HG03520 (cell line): ENCODE measurements around the gene PAK2.
"Not testable (repeated sequence)": the region's sequence is repeated elsewhere in the genome, so short reads cannot be mapped to it uniquely, and the experiment has no call there.

Experiments used
- ATAC-seq: cut with Tn5 transposase; IDR thresholded peaks from one replicate; pipeline ENCODE4 v1.9.1; 2021; ENCODE audit warnings: mild to moderate bottlenecking, moderate library complexity; ENCODE audit not compliant: unreplicated experiment

PAK2 gene

GRCh38 chr3:196777836-196778235 is 38.2 kb downstream of the PAK2 start:
- ATAC-seq: no peak

DNA sequence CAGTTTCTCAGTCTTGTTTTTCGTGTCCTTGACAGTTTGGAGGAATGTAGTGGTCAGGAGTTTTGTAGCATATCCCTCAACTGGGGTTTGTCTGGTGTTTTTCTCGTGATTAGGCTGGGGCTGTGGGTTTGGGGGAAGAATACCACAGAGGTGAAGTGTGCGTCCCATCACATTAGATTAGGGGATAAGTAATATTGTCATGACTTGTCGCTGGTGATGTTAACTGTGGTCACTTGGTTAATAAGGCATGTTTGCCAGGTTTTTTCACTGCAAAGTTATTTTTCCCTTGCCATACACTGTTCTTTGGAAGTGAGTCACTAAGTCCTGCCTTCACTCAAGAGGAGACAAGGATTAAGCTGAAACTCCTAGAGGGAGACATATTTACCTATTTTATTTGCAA is 39.1 kb downstream of the PAK2 start:
- no peak for ATAC-seq

DNA sequence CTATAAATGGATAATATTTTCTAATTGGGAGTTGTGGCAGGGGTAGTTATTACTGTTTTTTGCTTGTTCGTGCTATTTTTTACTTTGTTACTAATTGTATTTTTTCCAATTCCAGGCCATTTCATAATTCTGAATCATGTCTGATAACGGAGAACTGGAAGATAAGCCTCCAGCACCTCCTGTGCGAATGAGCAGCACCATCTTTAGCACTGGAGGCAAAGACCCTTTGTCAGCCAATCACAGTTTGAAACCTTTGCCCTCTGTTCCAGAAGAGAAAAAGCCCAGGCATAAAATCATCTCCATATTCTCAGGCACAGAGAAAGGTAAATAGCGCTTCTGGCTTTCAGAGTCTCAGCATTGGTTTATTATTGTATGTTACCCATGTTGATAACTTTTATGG is 42.9 kb downstream of the PAK2 start:
- ATAC-seq: no peak

GRCh38 chr3:196788528-196788927 is 48.9 kb downstream of the PAK2 start:
- no peak for ATAC-seq

DNA sequence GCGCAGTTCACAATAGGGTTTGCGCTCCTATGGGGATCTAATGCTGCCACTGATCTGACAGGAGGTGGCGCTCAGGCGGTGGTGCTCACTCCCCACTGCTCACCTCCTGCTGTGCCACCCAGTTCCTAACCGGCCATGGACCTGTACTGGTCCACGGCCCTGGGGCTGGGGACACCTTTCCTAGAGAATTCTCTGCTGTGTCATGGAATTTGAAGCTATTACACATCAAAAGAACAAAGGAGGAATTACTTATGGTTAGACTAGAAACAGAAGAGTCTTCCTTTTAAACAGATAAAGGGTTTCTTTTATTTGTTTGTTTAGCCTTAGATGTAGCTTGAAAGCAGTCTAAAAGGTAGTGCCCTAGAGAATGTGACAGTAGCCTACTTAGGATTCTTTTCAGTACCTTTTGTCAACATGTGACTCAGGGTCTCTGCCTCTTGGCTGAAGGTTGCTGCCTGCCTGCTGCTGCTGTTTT is 50.3 kb downstream of the PAK2 start:
- ATAC-seq: no peak

DNA sequence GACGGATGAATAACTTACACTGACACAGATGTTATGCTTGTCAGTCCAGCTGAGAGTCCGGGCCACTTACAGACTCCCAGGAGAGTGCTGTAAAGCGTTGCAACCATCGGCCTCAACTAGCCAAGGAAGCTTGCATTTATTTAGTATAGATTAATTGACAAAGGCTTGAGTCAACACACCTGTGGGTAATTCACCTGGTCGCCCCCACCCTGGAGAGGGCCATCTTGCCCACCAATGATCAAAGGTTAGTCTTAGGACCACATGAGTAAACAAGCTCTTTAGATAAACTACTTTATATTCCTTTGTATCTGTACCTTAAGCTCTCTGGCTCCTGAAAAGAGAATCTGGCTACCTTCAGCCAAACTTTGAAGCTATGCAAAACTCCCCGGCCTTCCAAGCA is 51.0 kb downstream of the PAK2 start:
- ATAC-seq: no peak

- ATAC-seq: no peak
These were observed 53.1 kb downstream of the PAK2 start for GRCh38 chr3:196792771-196793170.

- no peak for ATAC-seq
These were observed 53.6 kb downstream of the PAK2 start for GRCh38 chr3:196793246-196793645.

DNA sequence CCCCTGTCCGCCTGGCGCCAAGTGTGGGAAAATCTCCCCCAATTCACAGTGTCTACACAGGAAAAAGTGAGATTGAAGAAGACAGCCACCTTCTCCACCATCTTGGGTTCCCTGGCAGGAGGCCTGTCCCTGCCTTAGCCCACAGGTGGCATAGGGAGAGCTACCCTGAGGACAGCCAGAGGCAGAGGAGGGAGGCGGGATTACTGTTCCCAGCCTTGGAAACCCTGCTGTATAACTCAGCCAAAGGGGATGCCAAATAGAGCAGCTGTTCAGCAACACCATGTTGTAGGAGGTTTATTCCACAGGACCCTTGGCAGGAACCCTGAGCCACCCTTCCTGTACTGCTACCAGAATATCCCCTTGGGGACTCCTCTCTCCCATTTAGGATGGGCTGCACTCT is 54.8 kb downstream of the PAK2 start:
- ATAC-seq: no peak

DNA sequence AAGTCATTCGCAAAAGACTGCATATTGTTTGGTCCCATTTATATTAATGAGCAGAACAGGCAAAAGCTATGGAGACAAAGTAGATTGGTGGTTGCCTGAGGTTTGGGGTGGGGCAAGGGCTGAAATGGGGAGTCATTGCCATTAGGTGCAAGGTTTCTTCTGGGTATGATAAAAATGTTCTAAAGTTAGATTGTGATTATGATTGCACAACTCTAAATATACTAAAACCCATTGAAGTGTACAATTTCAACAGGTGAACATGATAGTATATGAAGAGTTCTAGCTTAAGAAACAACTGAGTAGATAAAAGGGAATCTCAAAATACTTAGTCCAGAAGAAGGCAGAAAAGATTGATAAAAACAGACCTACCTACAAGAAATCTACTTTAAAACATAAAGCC is 56.7 kb downstream of the PAK2 start:
- ATAC-seq: no peak

DNA sequence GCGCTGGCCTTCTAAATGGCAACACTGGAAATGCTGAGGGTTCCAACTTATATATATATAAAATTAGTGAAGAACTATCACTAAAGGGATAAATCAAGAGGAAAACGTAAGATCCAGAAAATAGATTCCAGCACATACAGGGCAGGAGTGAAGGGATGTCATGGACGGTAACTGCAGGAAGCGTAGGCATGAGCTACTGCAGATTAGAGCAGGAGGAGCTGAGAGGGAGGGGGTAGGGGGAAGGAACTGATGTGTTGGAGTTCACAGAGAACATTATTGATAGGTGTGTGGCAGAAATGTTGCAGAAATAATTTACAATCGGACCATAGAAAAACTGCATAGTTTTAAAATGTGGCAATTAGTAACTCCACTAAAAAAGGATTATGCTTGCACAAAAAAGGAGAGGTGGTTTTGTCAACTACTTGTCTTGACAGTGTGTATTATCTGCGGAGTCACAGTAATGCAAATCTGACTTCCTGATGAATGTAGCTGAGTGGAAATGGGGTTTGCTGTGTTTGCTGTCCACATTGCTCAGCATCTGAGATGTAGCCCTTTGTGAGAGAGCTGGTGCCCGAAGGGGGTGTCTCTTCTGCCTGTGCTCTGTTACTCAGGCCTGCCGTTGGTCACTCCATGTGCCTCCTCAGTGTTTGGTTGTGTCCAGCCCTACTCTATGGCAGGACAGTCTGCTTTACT is 61.2 kb downstream of the PAK2 start:
- no peak for ATAC-seq

- ATAC-seq: no peak
These were observed 64.3 kb downstream of the PAK2 start for GRCh38 chr3:196803891-196804468.

GRCh38 chr3:196804773-196805172 is 65.1 kb downstream of the PAK2 start:
- ATAC-seq: no peak

DNA sequence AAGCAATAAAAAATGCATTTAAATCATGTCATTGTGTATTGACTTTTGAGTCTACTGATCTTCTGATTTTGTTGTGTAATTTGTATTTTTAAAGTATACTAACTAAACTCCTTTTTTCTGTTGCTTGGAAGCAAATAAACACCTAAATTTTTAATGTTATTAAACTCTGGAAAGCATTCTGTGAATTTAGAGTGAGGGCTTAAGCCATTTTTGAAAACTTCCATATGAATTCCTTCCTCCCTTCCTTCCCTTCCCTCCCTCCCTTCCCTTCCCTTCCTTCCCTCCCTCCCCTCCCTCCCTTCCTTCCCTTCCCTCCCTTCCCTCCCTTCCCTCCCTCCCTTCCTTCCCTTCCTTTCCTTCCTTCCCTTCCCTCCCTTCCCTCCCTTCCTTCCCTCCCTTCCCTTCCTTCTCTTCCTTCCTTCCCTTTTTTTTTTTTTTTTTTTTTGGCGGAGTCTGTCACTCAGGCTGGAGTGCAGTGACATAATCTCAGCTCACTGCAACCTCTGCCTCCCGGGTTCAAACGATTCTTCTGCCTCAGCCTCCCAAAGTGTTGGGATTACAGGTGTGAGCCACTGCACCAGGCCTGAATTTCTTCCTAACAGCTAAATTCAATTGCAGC is 71.4 kb downstream of the PAK2 start:
- ATAC-seq: no peak

DNA sequence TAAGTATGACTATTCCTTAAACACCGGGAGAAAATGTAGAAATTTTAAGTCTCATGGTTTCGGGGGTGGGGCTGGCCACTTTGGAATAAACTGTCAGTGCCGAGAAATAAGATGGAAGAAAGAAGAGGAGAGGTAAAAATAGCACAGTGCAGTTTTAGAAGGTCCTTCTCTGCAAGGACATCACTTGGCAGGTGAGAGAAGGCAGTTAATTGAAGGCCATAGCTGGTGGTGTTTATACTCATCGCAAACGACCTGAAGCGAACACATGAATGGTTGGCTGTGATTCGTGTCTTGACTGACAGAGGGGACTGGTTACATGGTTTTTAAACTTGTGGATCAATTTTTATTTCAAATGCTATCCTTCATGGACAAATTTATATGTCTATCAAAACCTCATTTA is 73.2 kb downstream of the PAK2 start:
- ATAC-seq: no peak

- ATAC-seq: no peak
These were observed 74.2 kb downstream of the PAK2 start for GRCh38 chr3:196813903-196814302.

DNA sequence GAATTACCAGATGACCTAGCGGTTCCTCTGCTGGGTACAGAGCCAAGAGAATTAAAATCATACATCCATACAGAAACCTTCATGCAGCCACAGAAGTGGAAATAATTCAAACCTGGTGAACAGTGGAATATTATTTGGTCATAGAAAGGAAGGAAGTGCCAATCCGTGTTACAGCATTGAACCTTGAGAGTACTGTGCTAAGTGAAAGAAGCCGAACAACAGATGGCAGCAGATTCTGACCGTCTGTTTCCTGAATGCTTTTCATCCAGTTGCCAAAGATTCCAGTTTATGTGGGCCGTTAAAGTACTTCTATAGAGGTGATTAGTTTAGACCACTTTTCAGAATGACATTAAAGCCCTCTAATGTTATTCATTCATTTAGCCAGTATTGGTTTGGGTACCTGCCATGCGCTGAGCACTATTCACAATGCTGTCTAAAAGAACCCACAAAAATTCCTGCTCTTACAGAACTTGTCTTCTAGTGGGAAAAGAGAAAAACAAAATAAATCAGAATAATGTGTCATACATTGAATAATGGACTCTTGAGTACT is 82.2 kb downstream of the PAK2 start:
- ATAC-seq: no peak

DNA sequence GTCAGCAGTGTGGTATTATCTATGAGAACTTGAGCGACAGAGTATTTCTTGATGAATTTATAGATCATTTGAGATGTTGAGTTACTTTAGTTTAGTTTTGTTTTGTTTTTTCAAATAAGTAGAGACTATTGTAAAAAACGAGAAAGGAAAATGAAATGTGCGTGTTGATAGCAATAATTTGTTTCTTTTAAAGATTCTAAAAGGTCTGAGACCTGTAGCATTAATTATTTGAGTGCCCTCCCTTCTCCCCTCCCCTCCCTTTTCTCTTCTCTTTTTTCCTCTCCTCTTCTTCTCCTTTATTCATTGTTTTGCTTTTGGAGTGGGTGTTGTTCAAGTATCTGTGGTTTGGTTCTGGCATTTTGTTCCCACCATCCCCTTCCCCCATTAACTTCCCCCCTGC is 90.0 kb downstream of the PAK2 start:
- not testable (repeated sequence) for ATAC-seq

DNA sequence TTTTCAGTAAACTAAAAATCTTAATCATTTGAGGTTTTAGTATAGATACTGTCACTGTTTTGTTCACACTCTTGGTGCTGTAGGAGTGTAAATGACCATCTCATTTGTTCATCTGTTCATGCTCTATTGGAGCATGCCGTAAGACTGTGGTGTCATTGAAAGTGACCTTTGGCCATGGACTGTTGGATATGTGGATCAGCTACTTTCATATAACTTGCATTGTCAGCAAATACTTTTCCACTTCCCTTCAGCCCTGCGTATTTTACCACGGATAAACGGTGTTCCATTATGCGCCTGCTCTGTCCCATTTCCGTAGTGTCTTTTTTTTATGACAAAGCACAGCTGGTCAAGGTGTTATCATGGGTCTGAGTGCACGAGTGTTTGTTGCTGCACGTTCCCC is 95.4 kb downstream of the PAK2 start:
- no peak for ATAC-seq

DNA sequence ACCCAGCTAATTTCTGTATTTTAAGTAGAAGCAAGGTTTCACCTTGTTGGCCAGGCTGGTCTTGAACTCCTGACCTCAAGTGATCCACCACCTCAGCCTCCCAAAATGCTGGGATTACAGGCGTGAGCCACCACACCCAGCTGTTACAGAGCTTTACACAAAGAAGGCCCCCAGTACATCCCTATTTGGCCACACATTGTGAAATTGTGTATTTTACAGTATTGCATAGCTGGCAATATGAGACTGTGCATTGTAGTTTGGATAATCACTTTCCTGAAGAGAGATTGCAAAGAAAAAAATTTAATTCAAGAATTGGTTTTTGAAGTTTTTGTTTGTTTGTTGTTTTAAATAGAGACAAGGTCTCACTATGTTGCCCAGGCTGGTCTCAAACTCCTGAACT is 97.0 kb downstream of the PAK2 start:
- not testable (repeated sequence) for ATAC-seq

GRCh38 chr3:196837819-196838420 is 98.3 kb downstream of the PAK2 start:
- ATAC-seq: no peak

GRCh38 chr3:196839351-196839750 is 99.7 kb downstream of the PAK2 start:
- not testable (repeated sequence) for ATAC-seq
